HG03354 (cell line): ENCODE measurements around the gene ZNF804B.
A peak's percentile ranks its signal among the peaks of the same experiment; 100 is the strongest.

ENCODE experiments used
- ATAC-seq: cut with Tn5 transposase; IDR thresholded peaks from one replicate; pipeline ENCODE4 v1.9.1; 2021; ENCODE audit warnings: mild to moderate bottlenecking; ENCODE audit not compliant: unreplicated experiment, poor library complexity, severe bottlenecking

ZNF804B gene

GRCh38 chr7:88951826-88952225 is 192.3 kb downstream of the ZNF804B start:
- no peak for ATAC-seq

GRCh38 chr7:88964418-88964817 is 204.9 kb downstream of the ZNF804B start:
- no peak for ATAC-seq

- ATAC-seq: no peak
Observed at GRCh38 chr7:88965371-88965770, 205.9 kb downstream of the ZNF804B start.

- no peak for ATAC-seq
Observed at GRCh38 chr7:88967432-88967831, 207.9 kb downstream of the ZNF804B start.

- ATAC-seq: no peak
Observed at GRCh38 chr7:88969167-88969566, 209.7 kb downstream of the ZNF804B start.

GRCh38 chr7:88985295-88985694 is 225.8 kb downstream of the ZNF804B start:
- ATAC-seq: no peak

GRCh38 chr7:89001306-89001705 is 241.8 kb downstream of the ZNF804B start:
- ATAC-seq: no peak

GRCh38 chr7:89002981-89003956 is 243.8 kb downstream of the ZNF804B start:
- ATAC-seq: peak; percentile 85

GRCh38 chr7:89012016-89012415 is 252.5 kb downstream of the ZNF804B start:
- no peak for ATAC-seq

- ATAC-seq: no peak
Observed at GRCh38 chr7:89017695-89018094, 258.2 kb downstream of the ZNF804B start.

GRCh38 chr7:89021741-89022140 is 262.2 kb downstream of the ZNF804B start:
- ATAC-seq: no peak

GRCh38 chr7:89023206-89023605 is 263.7 kb downstream of the ZNF804B start:
- no peak for ATAC-seq

GRCh38 chr7:89023877-89024276 is 264.4 kb downstream of the ZNF804B start:
- no peak for ATAC-seq

- ATAC-seq: no peak
Observed at GRCh38 chr7:89027781-89028180, 268.3 kb downstream of the ZNF804B start.

GRCh38 chr7:89028319-89028718 is 268.8 kb downstream of the ZNF804B start:
- ATAC-seq: no peak

- no peak for ATAC-seq
Observed at GRCh38 chr7:89029864-89030263, 270.4 kb downstream of the ZNF804B start.

GRCh38 chr7:89041240-89041639 is 281.7 kb downstream of the ZNF804B start:
- ATAC-seq: no peak

- ATAC-seq: no peak
Observed at GRCh38 chr7:89042940-89043339, 283.4 kb downstream of the ZNF804B start.

- ATAC-seq: no peak
Observed at GRCh38 chr7:89049043-89049442, 289.5 kb downstream of the ZNF804B start.

- no peak for ATAC-seq
Observed at GRCh38 chr7:89053130-89053529, 293.6 kb downstream of the ZNF804B start.

- no peak for ATAC-seq
Observed at GRCh38 chr7:89054361-89054760, 294.9 kb downstream of the ZNF804B start.
